GM19351 (cell line): ENCODE results near the gene ARHGEF6.

Experiments
- ATAC-seq: cut with Tn5 transposase; IDR thresholded peaks from one replicate; pipeline ENCODE4 v1.9.1; 2021; ENCODE audit warnings: mild to moderate bottlenecking, moderate library complexity; ENCODE audit not compliant: unreplicated experiment

ARHGEF6 gene

DNA sequence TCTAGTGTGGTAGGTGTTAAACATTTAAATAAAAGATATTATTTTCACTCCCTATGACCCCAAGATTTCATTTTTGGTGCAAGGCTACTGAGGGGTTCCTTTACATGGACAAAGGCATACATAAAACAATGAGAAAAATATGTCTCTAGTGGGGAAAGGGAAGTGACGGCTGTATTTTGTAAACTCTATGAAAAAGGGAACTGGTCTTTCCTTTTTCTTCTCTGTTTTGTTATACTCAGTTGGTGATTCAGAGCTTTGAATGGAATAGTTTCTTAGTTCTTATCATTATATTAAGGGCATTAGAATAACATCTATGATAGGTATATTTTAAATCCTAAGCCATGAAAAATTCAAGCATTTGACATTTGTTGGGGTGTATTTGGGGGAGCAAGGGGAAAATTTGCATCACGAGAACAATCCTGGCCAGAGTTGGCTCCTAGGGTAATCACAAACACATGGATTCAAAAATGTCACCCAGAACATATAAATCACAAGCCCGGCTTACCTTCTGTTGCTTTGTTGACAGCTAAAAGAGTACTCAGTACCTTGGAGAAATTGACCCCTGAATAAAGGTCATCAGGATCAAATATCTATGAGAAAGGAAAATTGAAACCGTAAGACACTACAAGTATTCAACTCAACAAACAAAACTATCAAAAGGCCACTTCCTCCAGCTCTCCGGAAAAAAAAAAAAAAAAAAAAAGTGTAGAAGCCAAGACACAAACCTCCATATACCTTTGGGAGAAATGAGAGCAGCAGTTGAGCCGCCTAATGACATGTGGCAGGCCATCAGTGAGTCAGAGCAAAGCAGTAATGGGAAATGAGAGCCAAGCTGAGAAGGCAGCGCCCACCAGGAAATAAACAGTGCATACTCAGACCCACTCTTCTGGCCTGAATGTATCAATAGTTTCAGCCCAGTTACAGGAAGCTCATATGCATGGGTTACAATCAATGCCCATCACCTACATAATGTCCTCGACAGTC is 33.4 kb downstream of the ARHGEF6 start:
- ATAC-seq = peak; percentile 71

GRCh38 chrX:136745215-136746173 is 35.2 kb downstream of the ARHGEF6 start:
- ATAC-seq = no peak

DNA sequence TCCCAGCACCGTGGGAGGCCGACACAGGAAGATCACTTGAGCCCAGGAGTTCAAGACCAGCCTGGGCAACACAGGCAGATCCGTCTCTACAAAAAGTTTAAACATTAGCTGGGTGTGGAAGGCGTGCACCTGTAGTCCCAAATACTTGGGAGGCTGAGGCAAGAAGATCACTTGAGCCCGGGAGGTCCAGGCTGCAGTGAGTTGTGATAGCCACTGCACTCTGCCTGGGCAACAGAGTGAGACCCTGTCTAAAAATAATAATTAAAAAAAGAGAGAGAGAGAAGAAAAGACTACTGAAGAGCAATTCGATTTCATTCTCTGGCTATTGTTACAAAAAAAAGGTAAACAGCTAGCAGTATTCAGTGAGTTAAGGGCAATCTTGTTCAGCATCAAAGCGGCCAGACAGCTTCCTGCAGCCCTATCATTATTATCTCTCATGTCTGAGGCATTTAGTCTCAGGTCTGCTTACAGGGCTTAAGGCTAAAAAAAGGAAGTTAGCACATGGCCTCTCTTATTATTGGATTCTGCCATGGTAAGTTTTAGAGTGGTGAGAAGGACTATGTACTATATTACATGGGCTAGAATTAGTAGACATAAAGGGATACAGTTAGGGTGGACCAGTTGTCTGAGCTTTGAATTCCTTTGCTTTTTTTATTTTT is 37.9 kb downstream of the ARHGEF6 start:
- ATAC-seq = no peak

DNA sequence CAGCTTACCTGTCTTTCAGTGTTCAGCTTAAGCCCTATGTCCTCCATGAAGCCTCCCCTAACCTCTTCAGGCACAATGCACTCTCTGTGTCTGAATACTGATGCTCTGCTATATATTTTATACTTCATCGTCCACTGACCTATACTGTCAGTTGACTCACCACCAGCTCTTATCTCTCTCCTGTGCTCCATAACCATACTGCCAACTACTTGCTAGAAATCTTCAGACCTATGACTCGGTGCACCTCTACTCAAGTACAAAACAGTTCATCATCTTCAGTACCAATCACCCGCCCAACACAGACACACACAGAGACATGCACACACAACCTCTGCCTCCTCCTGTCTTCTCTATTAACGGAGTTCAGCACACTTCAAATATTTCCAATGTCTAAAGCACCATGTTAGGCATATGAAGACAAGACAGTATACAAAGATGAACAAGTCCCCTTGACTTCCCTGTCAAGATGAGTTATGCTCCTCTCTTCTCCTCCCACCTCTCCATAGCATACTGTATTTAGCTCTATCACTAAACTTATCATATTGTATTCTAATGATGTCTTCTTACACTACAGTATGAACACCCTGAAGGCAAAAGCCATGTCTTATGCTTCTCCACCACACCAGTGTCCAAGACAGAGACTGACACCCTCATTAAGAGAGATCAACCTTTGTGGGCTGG is 42.5 kb downstream of the ARHGEF6 start:
- ATAC-seq = no peak

DNA sequence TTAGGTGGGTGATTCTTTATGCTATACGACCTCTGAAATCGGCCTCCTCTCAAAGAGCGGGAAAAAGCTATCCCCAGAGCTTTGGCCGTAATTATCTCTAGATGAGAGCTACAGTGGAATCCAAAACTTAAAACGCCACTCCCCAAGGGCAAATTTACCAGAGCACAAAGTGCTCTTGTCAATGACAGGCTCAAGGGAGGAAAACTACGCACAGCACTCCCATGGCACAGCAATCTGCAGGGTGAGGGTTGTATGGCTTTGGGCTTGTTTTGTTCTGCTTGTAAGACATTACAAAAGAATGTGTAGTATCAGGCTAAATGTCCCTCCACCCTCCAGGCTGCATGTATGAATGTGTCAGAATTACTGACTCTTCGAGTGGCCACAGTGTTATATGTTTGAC is 44.0 kb downstream of the ARHGEF6 start:
- ATAC-seq = no peak

DNA sequence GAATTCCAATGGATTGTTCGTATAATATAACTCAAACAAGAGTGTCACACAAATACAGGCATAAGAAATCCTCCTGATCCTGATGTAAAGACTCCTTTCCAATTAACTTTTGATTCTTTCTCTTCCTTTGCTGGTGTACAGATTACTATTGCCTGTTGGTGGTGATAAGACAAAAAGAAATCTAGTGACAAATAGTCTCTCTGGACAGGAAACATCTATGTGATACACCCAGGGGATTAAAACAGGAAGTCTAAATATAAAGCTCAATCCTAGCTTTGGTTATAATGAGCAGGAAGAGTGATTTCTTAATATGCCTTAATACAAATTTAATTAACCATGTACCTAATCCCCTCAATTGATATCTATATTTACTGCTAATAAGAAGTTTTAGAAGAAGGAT is 45.1 kb downstream of the ARHGEF6 start:
- ATAC-seq = no peak

GRCh38 chrX:136733613-136734012 is 47.1 kb downstream of the ARHGEF6 start:
- no peak for ATAC-seq

DNA sequence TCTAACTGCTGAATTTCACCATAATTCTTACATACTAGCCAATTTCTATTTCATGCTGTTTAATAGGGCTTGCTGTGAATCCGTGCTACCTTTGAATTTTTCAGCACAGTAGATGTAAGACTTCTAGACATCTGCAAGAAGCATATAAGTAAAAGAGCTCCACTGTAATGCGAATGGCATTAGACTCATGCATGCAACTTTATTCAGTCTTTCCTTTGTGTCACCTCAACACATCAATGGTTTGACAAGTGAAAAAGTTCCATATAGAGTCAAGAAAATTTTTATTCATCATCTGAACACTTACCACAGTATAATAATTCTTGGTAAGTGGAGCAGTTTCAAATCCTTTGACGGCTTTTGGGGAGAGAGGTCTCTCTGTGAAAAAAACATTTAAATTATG is 48.9 kb downstream of the ARHGEF6 start:
- no peak for ATAC-seq

DNA sequence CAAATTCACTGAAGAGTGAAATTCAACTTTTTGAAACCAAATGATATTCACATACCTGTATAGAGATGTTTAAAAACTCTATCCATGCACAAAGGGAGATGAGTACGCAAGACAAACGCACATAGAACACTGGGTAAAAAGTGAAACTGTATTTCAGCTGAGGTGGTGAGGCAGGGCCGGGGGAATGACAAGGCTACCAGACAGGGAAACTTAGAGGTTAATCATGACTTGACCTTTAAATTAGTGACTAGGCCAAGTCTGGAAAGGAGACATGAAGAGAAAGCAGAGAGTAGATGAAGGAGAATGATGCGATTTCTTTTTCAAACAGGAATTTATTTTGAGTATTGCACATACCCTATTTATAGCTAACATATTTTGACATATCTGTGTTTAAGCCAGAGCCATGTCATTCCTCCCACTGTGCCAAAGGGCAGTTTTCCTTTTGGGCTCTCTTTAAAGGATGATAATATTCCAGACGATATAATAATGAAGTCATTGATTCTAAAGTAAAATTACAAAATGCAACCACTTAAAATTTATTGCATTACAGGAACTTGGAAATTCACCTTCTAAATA is 49.4 kb downstream of the ARHGEF6 start:
- ATAC-seq = no peak

- no peak for ATAC-seq
These were observed 52.3 kb downstream of the ARHGEF6 start for GRCh38 chrX:136728393-136728792.

- ATAC-seq = no peak
These were observed 55.2 kb downstream of the ARHGEF6 start for GRCh38 chrX:136725441-136726104.

GRCh38 chrX:136718091-136718490 is 62.6 kb downstream of the ARHGEF6 start:
- ATAC-seq = no peak

DNA sequence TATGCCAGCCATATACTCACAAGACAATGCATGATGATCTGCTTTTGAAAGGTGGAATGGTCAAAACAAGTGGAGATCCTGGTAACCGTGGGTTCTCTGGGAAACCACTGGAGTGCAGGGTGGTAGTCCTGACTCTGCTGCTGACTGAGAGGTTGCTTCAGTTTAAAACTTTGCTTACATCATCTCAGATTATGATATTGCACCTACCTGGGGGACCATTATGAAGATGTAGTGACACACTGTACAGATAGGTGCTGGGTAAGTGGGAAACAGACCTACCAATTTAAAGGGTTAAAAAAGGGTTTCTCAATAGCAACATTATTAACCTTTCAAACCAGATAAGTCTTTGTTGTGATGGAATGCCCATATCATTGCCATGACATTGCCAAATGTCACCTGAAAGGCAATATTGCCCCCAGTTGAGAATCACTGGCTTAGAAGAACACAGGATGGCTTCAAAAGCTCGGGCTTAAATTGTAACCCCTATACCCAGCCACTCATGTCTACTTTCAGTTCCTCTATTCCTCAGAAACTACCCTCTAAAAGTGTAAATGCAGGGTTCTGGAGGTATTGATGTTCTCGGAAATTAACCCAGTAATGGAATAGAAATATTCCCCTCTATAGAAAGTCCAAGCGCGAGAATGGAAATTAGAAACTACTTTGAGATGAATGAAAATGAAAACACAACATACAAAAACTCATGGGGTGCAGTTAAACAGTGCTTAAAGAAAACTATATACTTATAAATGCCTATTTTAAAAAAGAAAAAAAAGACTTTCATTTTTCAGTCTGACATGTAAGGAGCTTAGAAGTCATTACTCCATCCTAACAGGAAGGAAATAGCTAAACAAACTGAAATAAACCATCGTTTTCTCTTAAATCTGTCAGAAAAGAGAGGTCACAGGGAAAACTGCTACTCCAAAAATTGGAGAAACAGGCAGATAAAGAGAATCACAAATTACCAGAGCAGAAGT is 65.8 kb downstream of the ARHGEF6 start:
- ATAC-seq = peak; percentile 88

DNA sequence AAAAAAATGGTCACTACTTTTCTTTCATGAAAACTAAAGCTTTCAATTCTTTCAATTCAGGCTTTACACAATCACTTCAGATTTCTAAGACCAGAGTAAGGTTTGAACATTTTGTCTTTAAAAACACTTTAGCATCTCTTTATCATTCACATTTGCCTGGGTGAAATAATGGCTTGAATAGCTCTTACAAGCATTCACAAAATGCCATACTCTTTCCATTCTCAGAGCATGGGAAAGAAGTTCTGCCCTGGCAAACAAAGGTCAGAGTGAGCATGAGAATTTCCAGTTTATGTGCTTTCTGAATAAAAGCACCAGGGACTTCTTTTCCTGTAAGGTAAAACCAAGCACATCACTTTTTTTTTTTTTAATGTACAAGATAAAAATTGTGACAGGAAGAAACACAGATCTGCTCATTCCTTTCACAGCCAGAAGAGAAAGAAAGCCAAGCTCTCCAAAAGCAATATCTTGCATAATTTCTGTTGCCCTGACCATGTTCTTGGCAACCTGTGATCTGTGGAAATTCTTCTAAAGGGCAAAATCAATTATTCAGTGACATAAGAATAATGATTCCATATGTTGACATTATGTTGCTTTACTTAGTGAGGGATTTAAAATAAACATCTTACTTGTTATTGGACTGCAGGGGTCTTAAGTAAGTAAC is 68.0 kb downstream of the ARHGEF6 start:
- ATAC-seq = no peak

GRCh38 chrX:136711147-136711546 is 69.6 kb downstream of the ARHGEF6 start:
- no peak for ATAC-seq

DNA sequence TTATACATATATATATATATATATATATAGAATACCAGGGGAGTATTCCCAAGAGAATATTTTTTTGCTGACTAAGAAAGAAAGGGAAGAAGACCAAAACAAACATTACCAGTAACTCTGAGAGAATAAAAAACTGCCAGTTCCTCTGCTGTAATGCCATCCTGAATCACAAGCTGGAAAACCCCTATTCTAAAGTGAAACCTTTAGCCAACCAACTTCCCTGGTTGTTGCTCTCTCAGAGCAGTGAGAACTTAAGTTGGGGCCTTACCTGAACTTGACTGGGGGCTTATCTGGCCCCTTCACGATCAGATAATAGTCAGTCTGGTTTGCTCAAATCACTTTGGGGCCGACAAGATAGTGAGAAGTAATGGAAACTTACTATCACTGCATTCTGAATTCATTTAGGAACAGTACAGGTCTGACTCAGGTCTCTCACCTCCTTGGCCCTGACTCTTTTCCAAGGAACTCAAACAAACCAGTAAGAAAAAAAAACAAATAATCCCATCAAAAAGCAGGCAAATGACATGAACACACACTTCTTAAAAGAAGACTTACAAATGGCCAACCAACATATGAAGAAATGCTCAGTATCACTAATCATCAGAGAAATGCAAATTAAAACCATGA is 70.3 kb downstream of the ARHGEF6 start:
- ATAC-seq = peak; percentile 32

DNA sequence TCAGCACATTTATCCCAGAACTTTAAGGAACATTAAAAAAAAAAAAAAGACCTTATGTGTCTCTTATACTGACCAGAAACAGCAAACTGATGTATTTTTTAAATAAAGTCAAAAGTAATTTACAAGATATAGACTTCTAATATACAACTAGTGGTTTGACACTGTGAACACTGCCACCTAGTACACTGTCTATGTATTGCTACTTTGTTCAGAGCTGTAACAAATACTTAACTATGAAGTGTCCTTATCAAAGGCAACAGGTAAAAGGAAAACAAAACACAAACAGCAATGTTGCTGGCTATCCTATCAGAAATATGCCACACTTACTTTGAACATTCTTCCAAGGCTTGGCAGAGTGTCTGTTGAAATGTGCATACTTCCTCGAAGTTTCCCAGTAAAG is 72.4 kb downstream of the ARHGEF6 start:
- ATAC-seq = peak; percentile 64
